Tibial artery (tissue), 4 donors: ENCODE measurements around the gene HGS.

Source experiments
- DNase-seq, 2 donors: peaks; one replicate each; pipeline ENCODE4 v3.0.0-alpha.2; 2019
- H3K27ac ChIP-seq, 2 donors: fragments of 200-600 bp; sonication (generic) in 1 of 2; 1 replicate in 1 of 2; 2 replicates in 1 of 2; pipeline ENCODE4 v1.5.1; 2018 to 2019; ENCODE audit warnings: mild to moderate bottlenecking in 1 of 2
- H3K27me3 ChIP-seq, 2 donors: fragments of 200-600 bp; sonication (generic) in 1 of 2; one replicate each; pipeline versions ENCODE4 v1.5.1 to v1.6.0; 2016 to 2019
- H3K36me3 ChIP-seq, 3 donors: fragments of 200-600 bp; sonication (generic) in 2 of 3; one replicate each; pipeline ENCODE4 v1.5.1; 2016 to 2019; ENCODE audit warnings: mild to moderate bottlenecking in 2 of 3
- H3K4me1 ChIP-seq, 4 donors: fragments of 200-600 bp; sonication (generic) in 2 of 4; 1 replicate in 3 of 4; 2 replicates in 1 of 4; pipeline ENCODE4 v1.5.1; 2016 to 2019
- H3K4me3 ChIP-seq, 2 donors: fragments of 200-600 bp; sonication (generic) in 1 of 2; 1 replicate in 1 of 2; 2 replicates in 1 of 2; pipeline ENCODE4 v1.5.1; 2018 to 2019; ENCODE audit warnings: mild to moderate bottlenecking in 2 of 2
- H3K9me3 ChIP-seq, 3 donors: fragments of 200-600 bp; sonication (generic) in 1 of 3; one replicate each; pipeline ENCODE4 v1.5.1; 2016 to 2019
- CTCF ChIP-seq, 2 experiments: fragments of 200-600 bp in 1 of 2; fragments of 450-650 bp in 1 of 2; IDR thresholded peaks; one replicate each; pipeline ENCODE4 v1.5.1; 2017 to 2019; ENCODE audit warnings: antibody characterized with exemption in 2 of 2, mild to moderate bottlenecking in 1 of 2, moderate library complexity in 1 of 2
- intact Hi-C: fragments of 100-400 bp; cut with DNase I; formaldehyde crosslinking; loops from one replicate; pipeline ENCODE4 v1.15.0; 2023; ENCODE audit warnings: low total_unique reads

Gene HGS

GRCh38 chr17:81696218-81696941 lies 12.6 kb downstream of the HGS start:
- DNase-seq: no peak
- no peaks in the 10 kb centered on the region for H3K9me3 ChIP-seq
- peaks cover 63 to 100% (median 95%) of the 10 kb centered on the region in 3 donors for H3K36me3 ChIP-seq
- TF ChIP-seq CTCF (IDR thresholded peaks at IDR 0.05): no peak
- peaks cover 0 to 9% (median 6%) of the 10 kb centered on the region in 4 donors for H3K4me1 ChIP-seq
- no peak overlapping the region for H3K27ac ChIP-seq
- intact Hi-C loops: no loop called here
- H3K4me3 ChIP-seq: no peak overlapping the region
- H3K27me3 ChIP-seq: no peaks in the 10 kb centered on the region

- H3K9me3 ChIP-seq: no peaks in the 10 kb centered on the region
- no peak overlapping the region for H3K4me3 ChIP-seq
- TF ChIP-seq CTCF (IDR thresholded peaks at IDR 0.05): no peak
- H3K27ac ChIP-seq: no peak overlapping the region
- DNase-seq: no peak
- H3K27me3 ChIP-seq: no peaks in the 10 kb centered on the region
- intact Hi-C loops: no loop called here
- peaks cover 0 to 20% (median 17%) of the 10 kb centered on the region in 4 donors for H3K4me1 ChIP-seq
- peaks cover 52 to 93% (median 88%) of the 10 kb centered on the region in 3 donors for H3K36me3 ChIP-seq
These were observed 13.6 kb downstream of the HGS start for GRCh38 chr17:81697261-81698044.

- intact Hi-C loops: no loop called here
- peaks cover 29 to 69% (median 59%) of the 10 kb centered on the region in 3 donors for H3K36me3 ChIP-seq
- H3K4me3 ChIP-seq: peak overlapping the region in 1 of 2 donors; percentile 71
- no peak for DNase-seq
- no peaks in the 10 kb centered on the region for H3K9me3 ChIP-seq
- peaks cover 0 to 37% (median 28%) of the 10 kb centered on the region in 4 donors for H3K4me1 ChIP-seq
- no peak overlapping the region for H3K27ac ChIP-seq
- no peaks in the 10 kb centered on the region for H3K27me3 ChIP-seq
- no peak for TF ChIP-seq CTCF (IDR thresholded peaks at IDR 0.05)
These were observed 16.8 kb downstream of the HGS start for GRCh38 chr17:81700353-81701287.

- no peak for TF ChIP-seq CTCF (IDR thresholded peaks at IDR 0.05)
- Histone ChIP-seq H3K4me1 (peaks cover 0 to 37% (median 28%) of the 10 kb centered on the region in 4 donors), H3K27ac (peak overlapping the region in 1 of 2 donors; percentile 93), H3K36me3 (peaks cover 21 to 69% (median 56%) of the 10 kb centered on the region in 3 donors), H3K4me3 (peak overlapping the region; percentile 71 to 82), H3K27me3 (no peaks in the 10 kb centered on the region), H3K9me3 (no peaks in the 10 kb centered on the region)
- intact Hi-C loops: no loop called here
- DNase-seq: no peak
These were observed 17.7 kb downstream of the HGS start for GRCh38 chr17:81701288-81702071.
